ENCODE data around the gene CHRDL1. TPM values are rescaled to one million over a fixed set of nuclear protein-coding genes. Genes with fewer than 3 reads are reported as not detected.

The CHRDL1 gene
- not detected in 2 replicates for total RNA-seq

GRCh38 chrX:110795645-110796406 is at the start of gene CHRDL1:
TSS of gene CHRDL1 (minus strand) at chrX:110795817. CDS start at chrX:110792181, 3,636 bp downstream.

Data from airway epithelial cell (primary cell).